Activated CD8-positive, alpha-beta memory T cell treated with anti-CD3 and anti-CD28 coated beads for 4 hours (primary cell): ENCODE results near the gene GEMIN4.
"Not testable (repeated sequence)": the region's sequence is repeated elsewhere in the genome, so short reads cannot be mapped to it uniquely, and the experiment has no call there.

Source experiments
- DNase-seq, 2 donors: peaks; one replicate each; pipeline ENCODE4 v3.0.0-alpha.2; 2020; ENCODE audit warnings: low read depth in 2 of 2

Gene GEMIN4

DNA sequence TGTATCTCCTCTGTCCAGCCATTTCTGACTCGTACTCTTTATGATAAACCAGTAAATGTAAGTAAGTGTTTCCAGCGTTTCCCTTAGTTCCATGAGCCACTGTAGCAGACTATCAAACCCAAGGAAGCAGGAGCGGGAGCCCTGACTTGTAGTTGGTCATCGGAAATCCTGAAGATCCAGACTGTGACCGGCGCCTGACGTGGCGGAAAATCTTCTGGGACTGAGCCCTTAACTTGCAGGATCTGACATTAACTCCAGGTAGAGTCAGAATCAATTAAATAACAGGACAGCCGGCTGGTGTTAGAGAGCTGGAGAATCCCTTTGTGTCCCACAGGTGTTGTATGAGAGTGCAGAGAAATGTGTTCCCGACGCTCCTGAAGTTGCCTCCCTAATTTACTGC is 26.0 kb upstream of the GEMIN4 start:
- DNase-seq: no peak

DNA sequence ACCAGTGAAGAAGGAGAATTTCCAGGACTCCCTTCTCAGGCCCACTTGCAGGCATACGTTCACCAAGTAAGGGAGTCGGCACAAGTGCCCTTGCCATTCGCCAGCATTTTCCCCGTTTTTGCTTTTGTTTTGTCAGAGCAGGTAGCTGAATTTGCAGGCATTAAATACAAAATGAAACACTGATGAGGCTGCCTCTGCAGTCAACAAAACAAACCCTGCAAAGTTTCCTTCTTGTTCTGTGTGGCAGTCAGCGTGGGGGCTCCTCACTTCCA is 22.2 kb upstream of the GEMIN4 start:
- no peak for DNase-seq

DNA sequence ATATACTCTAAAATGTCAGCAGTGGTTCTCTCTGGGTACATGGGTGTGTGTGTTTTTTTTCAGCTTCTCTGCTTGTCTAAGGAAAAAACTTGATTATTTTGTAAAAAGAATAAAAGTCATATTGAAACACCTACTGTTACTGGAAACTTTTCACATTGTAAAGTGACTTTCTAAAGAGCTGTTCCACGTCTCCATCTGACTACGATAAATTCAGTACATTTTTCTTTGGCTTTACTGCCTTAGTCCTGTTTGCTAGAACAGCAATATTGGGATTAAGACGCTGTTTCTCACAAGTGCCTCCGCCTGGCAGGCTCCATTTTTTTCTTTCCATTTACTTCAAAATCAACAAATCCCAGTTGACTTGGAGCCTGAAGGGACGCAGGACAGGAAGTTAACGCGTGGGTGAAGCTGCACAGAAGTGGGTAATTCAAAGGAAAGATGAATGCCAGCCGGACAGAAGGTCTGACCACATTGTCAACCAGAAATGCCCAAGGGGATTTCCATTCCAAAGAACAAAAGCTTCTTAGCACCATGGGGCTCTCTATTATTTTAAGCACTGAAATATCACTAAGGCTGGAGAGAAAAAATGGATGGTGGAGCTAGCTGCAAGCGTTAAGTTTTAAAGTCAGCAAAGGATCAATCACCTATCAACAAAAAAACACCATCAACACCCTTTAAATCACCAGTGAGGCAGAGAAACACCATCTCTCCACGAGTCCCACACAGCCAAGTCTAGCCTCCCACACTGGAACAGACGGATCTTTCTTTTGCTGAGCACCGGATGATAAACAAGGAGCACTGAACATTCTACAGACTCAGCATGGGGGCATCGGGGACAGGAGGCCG is 21.6 kb upstream of the GEMIN4 start:
- no peak for DNase-seq

DNA sequence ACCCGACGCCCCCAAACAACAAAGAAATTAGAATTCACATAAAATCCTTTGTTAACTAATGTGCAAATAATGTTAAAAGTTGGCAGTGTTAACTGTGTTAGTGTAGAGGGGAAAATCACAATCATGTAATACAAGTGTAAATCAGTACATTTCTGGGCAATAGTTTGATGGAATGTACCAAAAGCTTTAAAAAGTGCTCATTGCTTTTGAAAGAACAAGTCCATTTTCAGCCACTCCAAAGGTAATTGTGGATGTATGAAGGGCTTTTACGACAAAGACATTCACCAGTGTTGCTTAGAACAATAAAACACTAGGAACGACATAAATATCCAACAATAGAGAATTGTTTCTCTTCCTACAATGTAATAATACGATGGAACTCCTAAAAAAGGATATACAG is 21.0 kb upstream of the GEMIN4 start:
- DNase-seq: no peak

DNA sequence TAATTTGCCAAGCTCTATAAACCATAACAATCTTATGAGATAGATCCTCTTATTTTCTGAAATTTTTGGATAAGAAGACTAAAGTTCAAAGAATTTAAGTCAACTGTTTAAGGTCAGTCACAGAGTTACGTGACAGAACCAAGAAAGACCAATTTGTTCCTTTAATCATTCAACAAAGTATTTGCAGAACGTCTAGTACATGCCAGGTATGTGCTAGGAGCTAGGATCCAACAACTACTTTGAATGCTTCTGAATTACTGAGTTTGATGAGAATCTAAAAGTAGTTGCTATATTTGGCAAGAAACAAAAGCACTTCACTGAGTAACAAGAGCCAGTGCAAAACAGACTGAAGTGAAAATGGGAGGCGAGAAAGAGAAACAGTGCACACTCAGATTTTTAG is 15.0 kb upstream of the GEMIN4 start:
- no peak for DNase-seq

DNA sequence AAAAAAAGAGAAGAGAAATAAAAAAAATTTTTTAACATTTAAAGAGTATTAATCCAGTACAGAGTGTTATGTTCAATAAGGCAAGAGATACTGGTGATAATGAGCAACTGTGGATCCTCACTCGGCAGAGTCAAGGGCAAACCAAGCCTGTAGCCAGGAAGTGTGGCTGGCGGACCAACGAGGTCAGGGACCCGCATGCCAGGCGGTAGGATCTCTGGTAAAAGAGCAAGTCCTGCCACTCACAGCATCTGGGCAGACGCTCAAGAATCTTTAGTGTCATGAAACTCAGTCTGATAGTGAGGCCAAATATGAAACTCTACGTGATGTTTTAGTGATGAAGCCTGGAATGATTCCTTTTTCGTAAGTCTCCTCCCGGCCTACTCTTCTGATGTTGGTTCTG is 8.3 kb upstream of the GEMIN4 start:
- DNase-seq: no peak

DNA sequence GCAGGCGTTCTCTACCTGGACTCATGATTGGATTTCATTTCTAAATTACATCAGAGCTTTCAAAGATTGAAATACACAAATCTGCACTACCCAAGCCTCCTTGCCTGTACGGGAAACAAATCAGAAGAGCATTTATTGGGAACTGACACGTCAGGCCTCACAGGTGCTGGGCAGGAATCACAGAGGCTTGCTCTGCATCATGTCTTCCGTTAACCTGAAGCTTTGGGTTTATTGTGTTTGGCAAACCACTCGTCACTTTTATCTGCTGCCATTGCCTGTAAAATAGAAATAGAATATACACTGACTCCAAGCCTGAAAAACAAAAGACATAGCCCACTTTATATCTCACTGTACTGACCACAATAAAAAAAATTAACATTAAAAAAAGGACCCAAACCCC is 7.9 kb upstream of the GEMIN4 start:
- no peak for DNase-seq

DNA sequence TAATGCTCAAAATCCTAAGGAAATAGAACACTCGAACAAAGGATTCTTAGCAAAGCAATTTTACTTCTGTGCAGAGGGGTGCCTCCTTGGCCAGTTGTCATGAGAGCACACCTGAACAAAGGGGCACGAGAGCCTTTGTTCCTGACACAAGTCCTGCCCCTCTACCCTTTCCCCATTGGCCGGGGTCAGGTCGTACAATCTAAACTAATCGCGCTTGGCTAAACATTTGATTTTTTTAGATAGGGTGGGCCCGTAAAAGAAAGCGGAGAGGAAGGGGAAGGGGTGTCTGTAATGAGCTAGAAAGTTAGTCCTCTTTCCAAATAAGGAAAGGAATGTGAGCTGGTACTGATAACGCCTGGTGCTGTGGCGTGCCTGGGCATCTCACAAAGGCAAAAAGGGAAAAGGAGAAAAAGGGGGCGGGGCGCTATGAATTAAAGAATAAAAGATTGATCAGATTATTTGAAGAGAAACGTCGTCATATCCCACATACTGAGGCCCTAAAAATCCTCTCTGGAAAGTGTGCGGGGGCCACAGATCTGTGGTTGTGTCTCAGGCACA is 4.0 kb upstream of the GEMIN4 start:
- DNase-seq: not testable (repeated sequence)

DNA sequence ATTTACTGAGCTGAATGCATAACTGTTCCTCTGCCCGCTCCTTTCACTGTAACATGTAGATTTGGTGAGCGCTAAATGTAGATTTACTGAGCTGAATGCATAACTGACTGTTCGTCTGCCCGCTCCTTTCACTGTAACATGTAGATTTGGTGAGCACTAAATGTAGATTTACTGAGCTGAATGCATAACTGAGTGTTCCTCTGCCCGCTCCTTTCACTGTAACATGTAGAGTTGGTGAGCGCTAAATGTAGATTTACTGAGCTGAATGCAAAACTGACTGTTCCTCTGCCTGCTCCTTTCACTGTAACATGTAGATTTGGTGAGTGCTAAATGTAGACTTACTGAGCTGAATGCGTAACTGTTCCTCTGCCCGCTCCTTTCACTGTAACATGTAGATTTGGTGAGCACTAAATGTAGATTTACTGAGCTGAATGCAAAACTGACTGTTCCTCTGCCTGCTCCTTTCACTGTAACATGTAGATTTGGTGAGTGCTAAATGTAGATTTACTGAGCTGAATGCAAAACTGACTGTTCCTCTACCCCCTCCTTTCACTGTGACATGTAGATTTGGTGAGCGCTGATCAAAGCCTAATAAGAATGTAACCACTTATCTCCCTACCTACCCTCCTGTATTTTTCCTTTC is 3.4 kb upstream of the GEMIN4 start:
- DNase-seq: not testable (repeated sequence)

DNA sequence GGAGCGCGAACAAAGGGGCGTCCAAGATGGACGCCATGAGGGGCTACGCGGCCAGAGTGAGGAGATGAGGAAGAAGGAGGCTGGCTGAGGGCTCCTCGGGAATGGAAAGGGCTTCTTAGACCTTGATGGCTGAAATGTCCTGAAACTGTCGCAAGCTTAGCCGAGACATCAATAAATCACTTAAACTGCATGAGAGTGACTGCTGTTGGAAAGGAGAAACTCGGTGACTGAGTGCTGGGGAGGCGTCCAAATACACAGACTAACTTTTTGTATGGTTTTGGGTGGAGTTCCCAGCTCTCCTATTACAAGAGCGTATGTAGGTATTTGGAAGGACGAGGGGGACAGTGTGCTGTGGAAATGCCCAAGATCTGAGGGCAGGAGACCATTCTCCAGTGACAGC is 1.4 kb upstream of the GEMIN4 start:
- DNase-seq: no peak

DNA sequence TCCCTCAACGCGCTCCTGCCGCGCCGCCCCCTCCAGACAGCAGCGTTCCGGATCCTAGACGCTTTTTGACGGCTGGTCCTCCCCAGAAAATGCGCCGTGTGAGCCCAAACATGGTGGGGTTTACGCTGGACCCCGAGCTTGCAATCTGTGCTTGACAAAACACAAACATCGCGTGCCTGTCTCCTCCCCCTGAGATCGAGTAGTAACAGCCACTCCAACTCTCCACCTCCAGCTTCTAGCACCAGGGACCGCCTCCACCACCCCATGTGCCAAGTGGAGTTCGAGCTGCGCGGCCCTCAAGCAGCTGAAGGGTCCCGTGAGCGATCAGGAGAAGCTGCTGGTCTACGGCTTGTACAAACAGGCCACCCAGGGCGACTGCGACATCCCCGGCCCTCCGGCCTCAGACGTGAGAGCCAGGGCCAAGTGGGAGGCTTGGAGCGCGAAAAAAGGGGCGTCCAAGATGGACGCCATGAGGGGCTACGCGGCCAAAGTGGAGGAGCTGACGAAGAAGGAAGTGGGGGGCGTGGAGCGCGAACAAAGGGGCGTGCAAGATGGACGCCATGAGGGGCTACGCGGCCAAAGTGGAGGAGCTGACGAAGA is 656 bp upstream of the GEMIN4 start:
- peak in 1 of 2 donors; percentile 23 for DNase-seq

DNA sequence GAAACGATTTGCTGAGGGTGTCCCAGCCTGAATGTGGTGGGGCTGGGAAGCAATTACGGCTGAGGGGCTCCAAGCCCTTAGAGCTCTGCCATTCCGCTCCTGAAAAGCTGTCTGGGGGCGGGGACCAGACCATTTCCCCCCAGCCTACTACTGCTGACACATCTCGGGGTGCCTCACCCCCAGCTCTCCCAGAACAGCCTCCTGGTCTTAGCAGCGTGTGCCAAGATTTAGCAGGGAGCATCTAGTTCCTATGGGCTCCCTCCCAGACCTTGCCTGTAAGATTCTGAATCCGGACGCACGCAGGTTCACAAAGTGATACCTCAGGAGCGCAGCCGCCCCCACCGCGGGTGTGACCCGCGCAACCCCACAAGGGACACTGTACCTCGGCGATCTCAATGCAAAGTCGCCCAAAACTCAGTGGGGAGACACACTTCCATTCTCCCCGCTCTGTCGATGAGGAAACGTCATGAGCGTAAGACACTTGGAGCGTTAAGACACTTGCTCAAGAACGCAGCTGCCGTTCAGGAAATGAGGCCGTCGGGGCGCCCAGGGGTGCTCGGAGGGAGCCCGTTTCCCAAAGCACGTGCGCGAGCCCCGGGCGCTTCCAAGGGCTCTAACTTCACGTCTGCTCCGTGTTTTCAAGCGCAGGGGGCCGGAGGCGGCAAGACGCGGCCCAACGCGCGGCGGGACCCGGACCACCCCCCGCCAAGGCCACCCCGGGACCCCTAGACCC is 629 bp downstream of the GEMIN4 start:
- peak; percentile 13 to 19 for DNase-seq

DNA sequence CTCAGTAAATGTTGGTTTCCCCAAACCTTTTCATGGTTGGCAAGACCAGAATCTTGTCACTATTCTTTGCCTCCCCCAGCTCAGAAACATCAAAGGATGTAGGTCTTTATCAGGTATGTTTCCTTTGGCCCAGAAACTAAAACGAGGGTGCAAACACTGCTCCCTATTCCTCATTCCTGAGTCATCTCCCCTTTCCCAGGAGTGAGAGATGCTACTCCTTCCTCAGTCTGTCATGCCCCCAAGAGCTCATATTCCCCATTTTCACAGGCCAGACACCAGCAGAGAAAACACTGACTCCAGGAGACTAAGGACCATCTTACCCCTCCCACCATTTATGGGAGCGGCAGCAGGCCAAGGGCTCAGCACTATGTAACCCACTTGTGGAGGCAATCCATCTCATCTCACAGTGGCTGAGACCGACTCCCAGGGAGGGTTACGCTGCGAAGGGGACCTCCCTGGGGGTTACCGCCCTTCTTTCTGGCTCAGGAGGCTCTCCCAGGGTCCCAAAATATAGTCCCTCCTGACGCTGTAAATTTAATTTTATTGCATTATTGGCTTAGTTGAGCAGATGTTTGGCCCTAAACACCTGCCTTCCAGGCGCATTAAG is 1.5 kb downstream of the GEMIN4 start:
- no peak for DNase-seq

DNA sequence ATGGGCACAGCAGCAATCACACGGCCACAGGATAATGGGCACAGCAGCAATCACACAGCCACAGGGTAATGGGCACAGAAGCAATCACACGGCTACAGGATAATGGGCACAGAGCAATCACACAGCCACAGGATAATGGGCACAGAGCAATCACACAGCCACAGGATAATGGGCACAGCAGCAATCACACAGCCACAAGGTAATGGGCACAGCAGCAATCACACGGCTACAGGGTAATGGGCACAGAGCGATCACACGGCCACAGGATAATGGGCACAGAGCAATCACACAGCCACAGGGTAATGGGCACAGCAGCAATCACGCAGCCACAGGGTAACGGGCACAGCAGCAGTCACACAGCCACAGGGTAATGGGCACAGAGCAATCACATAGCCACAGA is 2.7 kb downstream of the GEMIN4 start:
- not testable (repeated sequence) for DNase-seq

DNA sequence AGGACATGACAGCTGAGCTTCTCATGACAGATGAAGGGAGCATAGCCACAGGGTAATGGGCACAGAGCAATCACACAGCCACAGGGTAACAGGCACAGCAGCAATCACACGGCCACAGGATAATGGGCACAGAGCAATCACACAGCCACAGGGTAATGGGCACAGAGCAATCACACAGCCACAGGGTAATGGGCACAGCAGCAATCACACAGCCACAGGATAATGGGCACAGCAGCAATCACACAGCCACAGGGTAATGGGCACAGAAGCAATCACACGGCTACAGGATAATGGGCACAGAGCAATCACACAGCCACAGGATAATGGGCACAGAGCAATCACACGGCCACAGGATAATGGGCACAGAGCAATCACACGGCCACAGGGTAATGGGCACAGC is 3.5 kb downstream of the GEMIN4 start:
- DNase-seq: not testable (repeated sequence)

DNA sequence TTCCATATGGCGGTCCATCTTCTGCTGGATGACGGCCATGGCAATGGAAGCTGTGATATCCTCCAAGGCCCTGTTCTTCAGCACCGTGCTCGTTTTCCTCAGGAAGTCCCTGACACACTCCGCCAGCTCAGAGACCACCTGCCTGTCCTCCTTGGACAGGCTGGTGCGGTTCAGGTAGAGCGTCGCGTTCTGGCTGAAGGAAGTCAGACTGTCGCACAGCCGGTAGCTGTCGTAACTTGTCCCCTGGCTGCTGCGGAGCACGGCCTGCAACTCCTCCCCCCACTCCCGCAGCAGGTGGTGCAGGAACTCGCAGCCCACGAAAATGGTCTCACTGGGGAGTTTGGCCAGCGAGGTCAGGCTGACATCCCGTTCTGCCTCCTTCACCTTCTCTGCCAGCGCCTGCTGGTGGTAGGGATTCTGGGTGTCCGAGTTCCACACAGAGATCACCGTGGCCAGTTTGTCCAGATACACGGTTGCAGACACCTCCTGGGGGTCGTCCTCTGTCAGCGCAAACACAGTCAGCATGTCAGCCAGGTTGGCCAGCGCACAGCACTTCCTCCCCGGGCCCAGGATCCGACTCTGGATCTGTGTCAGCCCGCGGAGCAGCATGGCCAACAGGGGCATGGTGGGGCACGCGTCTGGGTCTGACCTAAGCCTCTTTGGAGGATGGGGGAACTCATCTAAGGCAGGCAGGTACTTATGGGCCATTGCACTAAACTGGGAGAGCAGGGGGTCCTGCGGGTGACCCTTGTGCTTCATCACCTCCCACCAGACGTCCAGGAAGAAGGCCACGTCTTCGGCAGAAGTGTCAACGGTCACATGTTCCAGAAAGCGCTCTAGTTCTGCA is 5.1 kb downstream of the GEMIN4 start:
- DNase-seq: no peak

DNA sequence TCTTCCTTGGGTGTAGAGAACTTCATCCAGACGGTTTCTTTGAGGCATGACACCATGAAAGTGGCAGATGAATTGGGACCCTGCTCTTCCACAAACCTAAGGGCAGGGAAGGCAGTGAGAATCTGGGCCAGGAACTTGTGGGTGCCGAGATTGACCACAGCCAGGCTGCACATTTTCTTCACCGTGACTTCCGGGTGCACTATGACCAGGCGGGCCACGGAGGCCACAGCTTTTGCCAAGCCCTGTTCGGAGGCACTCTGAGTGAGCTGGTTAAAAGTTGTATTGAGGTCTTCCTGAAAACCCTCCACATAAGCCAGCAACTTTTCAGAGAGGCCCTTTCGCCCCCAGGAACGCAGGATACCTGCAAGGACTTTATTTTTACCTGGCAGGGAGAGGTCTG is 5.9 kb downstream of the GEMIN4 start:
- no peak for DNase-seq

DNA sequence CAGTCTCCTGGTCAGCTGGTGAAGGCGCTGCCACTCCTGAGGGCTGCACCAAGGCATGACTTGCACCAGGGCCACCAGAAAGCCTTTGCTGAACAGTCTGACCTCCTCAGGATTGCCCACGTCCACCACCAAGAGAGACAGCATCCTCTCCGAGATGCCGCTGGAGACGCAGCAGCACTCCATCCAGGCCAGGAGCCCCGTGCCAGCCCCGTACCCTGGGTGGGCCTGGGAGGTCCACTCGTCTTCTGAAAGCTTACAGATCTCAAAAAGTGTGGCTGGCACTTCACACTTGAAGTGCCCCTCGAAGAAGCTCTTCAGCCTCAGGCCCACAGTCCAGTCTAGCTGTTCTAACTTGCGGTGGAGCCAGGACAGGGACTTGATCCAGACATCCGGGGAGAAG is 6.7 kb downstream of the GEMIN4 start:
- DNase-seq: no peak

DNA sequence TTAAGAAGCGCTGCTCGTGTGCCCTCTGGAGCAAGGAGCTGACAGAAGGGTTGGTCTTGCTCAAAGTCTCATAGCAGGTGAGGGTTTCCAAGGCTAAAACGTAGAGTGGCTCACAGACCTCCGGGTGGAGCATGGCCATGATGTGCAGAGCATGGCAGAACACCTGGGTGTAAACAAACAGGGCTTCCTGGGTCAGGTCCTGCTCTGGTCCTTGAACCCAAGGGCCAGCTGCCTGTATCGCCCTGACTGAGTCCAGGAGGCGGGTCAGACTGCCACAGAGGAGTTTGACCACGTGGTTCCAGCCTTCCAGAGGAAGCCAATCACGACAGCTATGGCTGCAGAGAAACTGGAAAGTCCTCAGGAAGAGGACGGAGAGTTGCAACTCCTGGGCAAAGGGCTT is 7.1 kb downstream of the GEMIN4 start:
- DNase-seq: no peak

DNA sequence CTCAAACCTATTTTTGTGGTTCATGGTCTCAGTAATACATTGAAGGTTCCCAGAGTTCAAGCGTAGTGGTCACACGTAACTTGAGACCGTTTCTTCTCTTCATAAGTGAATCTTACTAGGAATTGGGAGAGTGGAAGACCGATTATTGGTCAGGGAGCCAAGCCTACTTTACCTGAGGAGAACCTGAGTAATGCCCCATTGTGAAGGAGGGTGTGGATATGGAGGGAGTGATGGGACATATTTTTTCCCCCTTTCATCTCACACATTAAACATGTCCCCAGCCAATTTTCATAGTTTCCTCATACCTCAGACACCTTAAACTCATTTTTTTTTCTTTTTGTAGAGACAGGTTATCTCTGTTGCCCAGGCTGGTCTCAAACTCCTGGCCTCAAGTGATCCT is 8.9 kb downstream of the GEMIN4 start:
- DNase-seq: no peak
